Stomach (tissue), 9 donors: Measurements from ENCODE around the gene PSMG1. TPM values are rescaled to one million over a fixed set of nuclear protein-coding genes. Genes with fewer than 3 reads are reported as not detected.
A peak's percentile ranks its signal among the peaks of the same experiment; 100 is the strongest.

Experiments
- DNase-seq, 2 donors: peaks; one replicate each; pipeline versions ENCODE4 v3.0.0 to v3.0.0-alpha.2; 2013 to 2019
- H3K27ac ChIP-seq, 5 donors: fragments of 200-600 bp in 4 of 5; sonication (generic) in 4 of 5; one replicate each; pipeline ENCODE4 v1.5.1; 2013 to 2019; ENCODE audit warnings: mild to moderate bottlenecking in 1 of 5, moderate library complexity in 1 of 5
- H3K27me3 ChIP-seq, 3 donors: fragments of 200-600 bp; sonication (generic); one replicate each; pipeline ENCODE4 v1.5.1; 2017 to 2019; ENCODE audit warnings: mixed run types in 1 of 3
- H3K36me3 ChIP-seq, 4 donors: fragments of 200-600 bp; sonication (generic); 1 replicate in 3 of 4; 2 replicates in 1 of 4; pipeline ENCODE4 v1.5.1; 2016 to 2019
- H3K4me1 ChIP-seq, 4 donors: fragments of 200-600 bp; sonication (generic); one replicate each; pipeline ENCODE4 v1.5.1; 2016 to 2019
- H3K4me3 ChIP-seq, 4 donors: fragments of 200-600 bp; sonication (generic) in 3 of 4; one replicate each; pipeline ENCODE4 v1.5.1; 2016 to 2019; ENCODE audit warnings: mild to moderate bottlenecking in 1 of 4
- H3K9me3 ChIP-seq, 4 donors: fragments of 200-600 bp; sonication (generic); one replicate each; pipeline ENCODE4 v1.5.1; 2016 to 2019
- EP300 ChIP-seq: sonication (generic); formaldehyde crosslinking; IDR thresholded peaks from one replicate; pipeline ENCODE4 v1.6.1; 2017; ENCODE audit warnings: antibody characterized with exemption
- POLR2A ChIP-seq, 4 donors: fragments of 450-650 bp; IDR thresholded peaks; one replicate each; pipeline ENCODE4 v1.6.1; 2016; ENCODE audit warnings: antibody characterized with exemption in 4 of 4, control low read depth in 2 of 4, mild to moderate bottlenecking in 1 of 4, moderate library complexity in 1 of 4
- POLR2AphosphoS5 ChIP-seq, 3 donors: sonication (generic); formaldehyde crosslinking; IDR thresholded peaks; one replicate each; pipeline ENCODE4 v1.6.1; 2016; ENCODE audit warnings: antibody characterized with exemption in 3 of 3
- WGBS, 5 donors: extraction: QIAGEN DNeasy Blood & Tissue Kit in 3 of 5; methylation state at CpG; one replicate each; pipeline versions ENCODE4 v1.1.5 to v1.1.7; 2013 to 2018; 5-methylcytosine and 5-hydroxymethylcytosine counted together
- intact Hi-C: fragments of 100-400 bp; cut with DNase I; formaldehyde crosslinking; loops from one replicate; pipeline ENCODE4 v1.15.1; 2023; ENCODE audit warnings: low total_unique reads
- polyA plus RNA-seq, 3 donors: library from polyadenylated mRNA; stranded (reverse); fragments of 200-250 nt; gene quantifications; one replicate each; pipeline ENCODE4 v1.2.3, GENCODE V29; 2013
- total RNA-seq, 5 donors: library from RNA; depleted of rRNA; stranded (reverse); fragments of >200 nt; gene quantifications; one replicate each; pipeline versions ENCODE4 v1.1.0 to v1.2.3, GENCODE V29; 2014 to 2016
- TF ChIP-seq, protein P1 (sequence below), 7 experiments: fragments of 450-650 bp in 4 of 7; fragments of 200-600 bp in 3 of 7; sonication (generic) in 3 of 7; IDR thresholded peaks; one replicate each; pipeline ENCODE4 v1.5.1; 2016 to 2019; ENCODE audit warnings: antibody characterized with exemption in 7 of 7, control low read depth in 2 of 7, mild to moderate bottlenecking in 1 of 7
- donor health status: healthy with polysubstance abuse.
- donor health status: Bipolar disorder and iron deficiency.
- donor health status: healthy.

Gene PSMG1
- total and polyA plus RNA-seq, 8 donors = 11.6 to 53.2 (median 32.5) TPM; not detected in 1

DNA sequence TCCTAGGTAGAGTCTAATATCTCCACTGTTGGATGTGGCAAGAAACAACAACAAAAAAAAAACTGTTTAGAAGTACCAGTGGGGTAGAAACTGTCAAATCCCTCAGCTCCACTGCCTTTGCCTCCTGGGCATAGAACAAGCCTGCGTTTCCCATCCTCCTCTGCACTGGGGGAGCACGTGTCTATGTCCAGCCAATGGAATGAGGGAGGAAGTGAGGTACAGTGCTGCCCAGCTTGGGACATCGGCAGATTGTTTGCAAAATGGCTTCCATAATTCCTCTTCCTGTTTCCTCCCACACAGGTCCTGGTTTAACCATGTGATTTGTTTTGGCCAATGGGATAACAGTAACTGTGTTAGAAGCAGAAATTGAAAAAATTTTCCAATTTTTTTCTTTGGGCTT lies 39.1 kb downstream of the PSMG1 start:
- intact Hi-C loops = no loop called here
- peaks cover 0 to 3% (median 0%) of the 10 kb centered on the region in 4 donors for H3K4me1 ChIP-seq
- no peak overlapping the region for H3K27ac ChIP-seq
- no peak for DNase-seq
- WGBS, 5 donors = 85 to 91% (median 90%) methylated on average over 3 of the region's 3 CpGs
- no peak overlapping the region for H3K4me3 ChIP-seq
- no peaks in the 10 kb centered on the region for H3K27me3 ChIP-seq
- TF ChIP-seq, protein P1, sequence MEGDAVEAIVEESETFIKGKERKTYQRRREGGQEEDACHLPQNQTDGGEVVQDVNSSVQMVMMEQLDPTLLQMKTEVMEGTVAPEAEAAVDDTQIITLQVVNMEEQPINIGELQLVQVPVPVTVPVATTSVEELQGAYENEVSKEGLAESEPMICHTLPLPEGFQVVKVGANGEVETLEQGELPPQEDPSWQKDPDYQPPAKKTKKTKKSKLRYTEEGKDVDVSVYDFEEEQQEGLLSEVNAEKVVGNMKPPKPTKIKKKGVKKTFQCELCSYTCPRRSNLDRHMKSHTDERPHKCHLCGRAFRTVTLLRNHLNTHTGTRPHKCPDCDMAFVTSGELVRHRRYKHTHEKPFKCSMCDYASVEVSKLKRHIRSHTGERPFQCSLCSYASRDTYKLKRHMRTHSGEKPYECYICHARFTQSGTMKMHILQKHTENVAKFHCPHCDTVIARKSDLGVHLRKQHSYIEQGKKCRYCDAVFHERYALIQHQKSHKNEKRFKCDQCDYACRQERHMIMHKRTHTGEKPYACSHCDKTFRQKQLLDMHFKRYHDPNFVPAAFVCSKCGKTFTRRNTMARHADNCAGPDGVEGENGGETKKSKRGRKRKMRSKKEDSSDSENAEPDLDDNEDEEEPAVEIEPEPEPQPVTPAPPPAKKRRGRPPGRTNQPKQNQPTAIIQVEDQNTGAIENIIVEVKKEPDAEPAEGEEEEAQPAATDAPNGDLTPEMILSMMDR (IDR thresholded peaks at IDR 0.05) = no peak
- TF ChIP-seq EP300 (no peak), POLR2AphosphoS5 (IDR thresholded peaks at IDR 0.05) (no peak), POLR2A (IDR thresholded peaks at IDR 0.05) (no peak)
- peaks cover 0 to 4% (median 0%) of the 10 kb centered on the region in 4 donors for H3K9me3 ChIP-seq
- no peaks in the 10 kb centered on the region for H3K36me3 ChIP-seq

DNA sequence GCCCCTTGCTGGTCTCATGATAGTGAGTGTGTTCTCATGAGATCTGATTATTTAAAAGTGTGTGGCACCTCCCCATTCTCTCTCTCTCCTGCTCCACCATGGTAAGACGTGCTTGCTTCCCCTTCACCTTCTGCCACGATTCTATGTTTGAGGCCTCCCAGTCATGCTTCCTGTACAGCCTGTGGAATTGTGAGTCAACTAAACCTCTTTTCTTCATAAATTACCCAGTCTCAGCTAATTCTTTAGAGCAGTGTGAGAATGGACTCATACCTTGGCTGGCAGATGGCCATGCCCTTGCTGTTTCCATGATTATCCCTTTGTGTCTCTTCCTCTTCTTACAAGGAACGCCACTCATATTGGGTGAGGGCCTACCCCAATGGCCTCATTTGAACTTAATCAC lies 40.3 kb downstream of the PSMG1 start:
- no peak for DNase-seq
- Histone ChIP-seq H3K4me3 (no peak overlapping the region), H3K36me3 (no peaks in the 10 kb centered on the region), H3K27me3 (no peaks in the 10 kb centered on the region), H3K9me3 (peaks cover 0 to 4% (median 0%) of the 10 kb centered on the region in 4 donors), H3K27ac (no peak overlapping the region), H3K4me1 (peaks cover 0 to 3% (median 0%) of the 10 kb centered on the region in 4 donors)
- whole genome bisulfite sequencing, 5 donors = 79 to 91% (median 88%) methylated on average over 3 of the region's 3 CpGs
- intact Hi-C loops = no loop called here
- TF ChIP-seq POLR2A (IDR thresholded peaks at IDR 0.05) = no peak
- TF ChIP-seq, protein P1 (IDR thresholded peaks at IDR 0.05) = no peak
- no peak for TF ChIP-seq EP300
- TF ChIP-seq POLR2AphosphoS5 (IDR thresholded peaks at IDR 0.05) = no peak

DNA sequence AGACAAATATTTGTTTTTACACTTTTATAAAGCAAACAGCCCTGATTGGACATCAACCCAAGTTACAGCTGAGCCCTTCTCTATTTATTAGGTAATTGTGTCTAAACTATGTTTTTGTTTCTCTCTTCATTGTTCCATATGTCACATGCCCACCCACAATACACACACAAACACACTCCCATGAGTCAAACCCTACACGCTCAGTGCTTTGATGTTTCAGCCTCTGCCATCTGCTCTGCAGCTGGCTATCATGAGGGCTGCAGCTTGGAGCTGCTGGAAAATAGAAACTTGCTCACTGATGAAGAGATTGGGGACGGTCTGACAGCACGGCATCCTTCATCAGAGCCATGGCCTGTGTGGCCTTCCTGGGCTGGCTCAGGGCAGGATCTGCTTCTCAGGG lies 41.7 kb downstream of the PSMG1 start:
- intact Hi-C loops = no loop called here
- 53 to 68% (median 58%) methylated on average over 3 of the region's 3 CpGs for WGBS, 5 donors
- no peak for TF ChIP-seq EP300
- TF ChIP-seq POLR2A (IDR thresholded peaks at IDR 0.05) = no peak
- no peak for TF ChIP-seq POLR2AphosphoS5 (IDR thresholded peaks at IDR 0.05)
- TF ChIP-seq, protein P1 (IDR thresholded peaks at IDR 0.05) = no peak
- peaks cover 0 to 4% (median 0%) of the 10 kb centered on the region in 4 donors for H3K9me3 ChIP-seq
- H3K27ac ChIP-seq = no peak overlapping the region
- no peaks in the 10 kb centered on the region for H3K27me3 ChIP-seq
- peaks cover 0 to 3% (median 0%) of the 10 kb centered on the region in 4 donors for H3K4me1 ChIP-seq
- DNase-seq = no peak
- H3K36me3 ChIP-seq = no peaks in the 10 kb centered on the region
- no peak overlapping the region for H3K4me3 ChIP-seq

DNA sequence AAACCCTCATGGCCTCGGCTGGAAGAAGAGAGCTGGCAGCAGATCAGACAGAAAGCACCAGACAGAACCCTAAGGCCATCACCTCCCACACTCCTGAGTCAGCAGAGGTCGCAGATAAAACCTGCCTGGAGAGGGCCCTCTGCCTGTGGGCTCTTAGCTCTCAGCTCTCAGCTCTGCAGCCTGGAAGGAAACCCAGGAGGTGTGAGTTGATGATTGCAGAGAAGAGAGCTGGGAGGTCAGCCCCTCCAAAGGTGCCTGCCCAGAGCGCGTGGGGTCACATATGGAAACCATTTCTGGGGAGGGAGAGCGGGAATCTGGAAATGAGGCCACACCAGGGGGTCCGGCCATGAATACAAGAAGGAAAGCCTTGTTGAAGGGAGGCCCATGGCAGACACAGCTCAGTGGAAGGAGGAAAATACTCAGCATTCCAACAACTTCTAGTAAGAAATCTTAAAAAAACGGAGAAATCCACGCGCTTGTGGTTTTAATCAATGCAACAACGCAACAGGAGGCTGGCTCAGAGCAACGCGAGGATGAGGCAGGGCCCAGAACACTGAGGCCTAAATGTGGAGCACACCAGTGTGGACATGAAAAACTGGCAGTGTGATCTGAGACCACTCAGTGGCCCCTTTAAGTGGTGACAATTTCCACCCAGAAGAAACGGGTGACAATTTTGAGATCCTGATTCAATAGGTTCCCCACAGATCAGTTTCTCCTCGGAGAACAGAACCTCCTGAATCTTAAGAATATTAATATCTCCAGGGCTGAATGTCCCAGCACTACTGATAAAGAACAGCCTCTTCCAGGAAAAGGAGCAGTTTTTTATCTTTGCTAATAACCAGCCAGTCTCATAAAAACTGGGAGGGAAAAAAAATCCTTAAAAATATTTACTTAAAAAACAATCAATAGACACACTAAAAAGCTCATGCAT lies 45.7 kb downstream of the PSMG1 start:
- H3K27me3 ChIP-seq = no peaks in the 10 kb centered on the region
- TF ChIP-seq, protein P1 (IDR thresholded peaks at IDR 0.05) = no peak
- TF ChIP-seq EP300 = no peak
- no peak for TF ChIP-seq POLR2AphosphoS5 (IDR thresholded peaks at IDR 0.05)
- no peak for TF ChIP-seq POLR2A (IDR thresholded peaks at IDR 0.05)
- H3K36me3 ChIP-seq = no peaks in the 10 kb centered on the region
- WGBS, 5 donors = 75 to 86% (median 82%) methylated on average over 14 of the region's 14 CpGs
- no peak overlapping the region for H3K4me3 ChIP-seq
- intact Hi-C loops = no loop called here
- DNase-seq = no peak
- peaks cover 0 to 3% (median 0%) of the 10 kb centered on the region in 4 donors for H3K4me1 ChIP-seq
- H3K27ac ChIP-seq = peak overlapping the region in 1 of 5 donors; percentile 15
- no peaks in the 10 kb centered on the region for H3K9me3 ChIP-seq
